DND-41 (cell line): ENCODE results near the gene CDK9.
A peak's percentile ranks its signal among the peaks of the same experiment; 100 is the strongest.
"Not testable (repeated sequence)": the region's sequence is repeated elsewhere in the genome, so short reads cannot be mapped to it uniquely, and the experiment has no call there.

Source experiments
- ATAC-seq: fragments of 200-7000 bp; cut with Tn5 transposase; 3 replicates; pipeline ENCODE4 v1.9.1; 2021; ENCODE audit warnings: low read depth; ENCODE audit not compliant: insufficient read depth
- DNase-seq: peaks from one replicate; pipeline ENCODE4 v3.0.0-alpha.2; 2020
- H2AFZ ChIP-seq: 2 replicates; pipeline ENCODE4 v1.6.0; 2012; ENCODE audit warnings: low read depth, low read length
- H3K27ac ChIP-seq: 2 replicates; pipeline ENCODE4 v1.5.1; 2012; ENCODE audit warnings: low read length, inconsistent platforms
- H3K27me3 ChIP-seq: fragments of 200-600 bp; sonication (generic); 2 replicates; pipeline ENCODE4 v1.6.0; 2012; ENCODE audit warnings: low read length, mild to moderate bottlenecking, inconsistent platforms; ENCODE audit not compliant: insufficient read depth, poor library complexity
- H3K36me3 ChIP-seq: 2 replicates; pipeline ENCODE4 v1.5.1; 2012; ENCODE audit warnings: low read length, inconsistent platforms; ENCODE audit not compliant: insufficient read depth
- H3K4me1 ChIP-seq: 2 replicates; pipeline ENCODE4 v1.5.1; 2012; ENCODE audit warnings: mild to moderate bottlenecking, low read length; ENCODE audit not compliant: insufficient read depth
- H3K4me2 ChIP-seq: 2 replicates; pipeline ENCODE4 v1.6.0; 2012; ENCODE audit warnings: mild to moderate bottlenecking, moderate library complexity, low read length, inconsistent platforms; ENCODE audit not compliant: insufficient read depth
- H3K4me3 ChIP-seq, 2 experiments: fragments of 200-600 bp in 1 of 2; shearing (Covaris generic) in 1 of 2; 2 replicates each; pipeline ENCODE4 v1.5.1; 2012 to 2016; ENCODE audit warnings: inconsistent platforms in 2 of 2, low read length in 2 of 2, mild to moderate bottlenecking in 2 of 2, low read depth in 1 of 2, moderate library complexity in 1 of 2
- H3K79me2 ChIP-seq: 2 replicates; pipeline ENCODE4 v1.6.0; 2012; ENCODE audit warnings: low read length, inconsistent platforms; ENCODE audit not compliant: insufficient read depth
- H3K9ac ChIP-seq: 2 replicates; pipeline ENCODE4 v1.6.0; 2012; ENCODE audit warnings: low read depth, mild to moderate bottlenecking, inconsistent platforms, low read length, moderate library complexity
- H3K9me3 ChIP-seq: 2 replicates; pipeline ENCODE4 v1.5.1; 2012; ENCODE audit warnings: low read length, moderate library complexity, mild to moderate bottlenecking, inconsistent platforms; ENCODE audit not compliant: insufficient read depth, severe bottlenecking
- H4K20me1 ChIP-seq: 2 replicates; pipeline ENCODE4 v1.6.0; 2012; ENCODE audit warnings: low read length; ENCODE audit not compliant: insufficient read depth
- CTCF ChIP-seq: IDR thresholded peaks from 2 replicates; pipeline ENCODE4 v1.5.1; 2012; ENCODE audit warnings: borderline replicate concordance, low read length, moderate library complexity, mild to moderate bottlenecking; ENCODE audit not compliant: poor library complexity, severe bottlenecking; ENCODE audit errors: extremely low read depth
- EZH2 ChIP-seq: IDR thresholded peaks from 3 replicates; pipeline ENCODE4 v1.6.1; 2012; ENCODE audit warnings: borderline replicate concordance, low read depth, mild to moderate bottlenecking, moderate library complexity, low read length, inconsistent platforms; ENCODE audit not compliant: severe bottlenecking

The CDK9 gene

GRCh38 chr9:127829205-127829906, 43.5 kb downstream of the CDK9 start:
- Histone ChIP-seq H3K9ac (no peak overlapping the region), H3K4me1 (no peaks in the 10 kb centered on the region), H3K4me3 (no peak overlapping the region), H2AFZ (no peak overlapping the region), H3K36me3 (no peaks in the 10 kb centered on the region), H3K9me3 (no peaks in the 10 kb centered on the region), H3K27ac (no peak overlapping the region), H4K20me1 (no peaks in the 10 kb centered on the region), H3K27me3 (no peaks in the 10 kb centered on the region), H3K79me2 (no peaks in the 10 kb centered on the region), H3K4me2 (no peak overlapping the region)
- ATAC-seq (no peak), DNase-seq (no peak)
- TF ChIP-seq CTCF (no peak), EZH2 (no peak)

- DNase-seq (no peak), ATAC-seq (peak; percentile 29; the same call in 1 of the 3 replicates)
- Histone ChIP-seq H4K20me1 (no peaks in the 10 kb centered on the region), H3K27ac (no peak overlapping the region), H3K4me3 (no peak overlapping the region), H3K9ac (no peak overlapping the region), H3K9me3 (no peaks in the 10 kb centered on the region), H3K27me3 (no peaks in the 10 kb centered on the region), H3K79me2 (no peaks in the 10 kb centered on the region), H3K4me2 (no peak overlapping the region), H3K36me3 (no peaks in the 10 kb centered on the region), H2AFZ (no peak overlapping the region), H3K4me1 (no peaks in the 10 kb centered on the region)
- TF ChIP-seq CTCF (no peak), EZH2 (no peak)
Measured at GRCh38 chr9:127832248-127832647, 46.4 kb downstream of the CDK9 start.

- Histone ChIP-seq H4K20me1 (no peaks in the 10 kb centered on the region), H3K9ac (no peak overlapping the region), H3K27me3 (no peaks in the 10 kb centered on the region), H3K4me3 (no peak overlapping the region), H3K27ac (no peak overlapping the region), H3K9me3 (no peaks in the 10 kb centered on the region), H3K36me3 (no peaks in the 10 kb centered on the region), H2AFZ (no peak overlapping the region), H3K79me2 (no peaks in the 10 kb centered on the region), H3K4me1 (no peaks in the 10 kb centered on the region), H3K4me2 (no peak overlapping the region)
- DNase-seq (no peak), ATAC-seq (no peak)
- TF ChIP-seq EZH2 (no peak), CTCF (no peak)
Measured at GRCh38 chr9:127833555-127833954, 47.7 kb downstream of the CDK9 start.

GRCh38 chr9:127835991-127836516, 50.2 kb downstream of the CDK9 start:
- H3K4me1 ChIP-seq = no peaks in the 10 kb centered on the region
- DNase-seq = no peak
- no peaks in the 10 kb centered on the region for H4K20me1 ChIP-seq
- TF ChIP-seq CTCF = no peak
- TF ChIP-seq EZH2 = no peak
- H3K27ac ChIP-seq = no peak overlapping the region
- no peaks in the 10 kb centered on the region for H3K27me3 ChIP-seq
- no peak for ATAC-seq
- H3K4me3 ChIP-seq = no peak overlapping the region
- no peak overlapping the region for H3K9ac ChIP-seq
- no peak overlapping the region for H3K4me2 ChIP-seq
- H2AFZ ChIP-seq = no peak overlapping the region
- no peaks in the 10 kb centered on the region for H3K79me2 ChIP-seq
- H3K9me3 ChIP-seq = no peaks in the 10 kb centered on the region
- no peaks in the 10 kb centered on the region for H3K36me3 ChIP-seq

GRCh38 chr9:127836561-127836960, 50.7 kb downstream of the CDK9 start:
- not testable (repeated sequence) for H3K27ac ChIP-seq, ATAC-seq, H3K9me3 ChIP-seq, H3K27me3 ChIP-seq, H3K4me3 ChIP-seq, H3K36me3 ChIP-seq, DNase-seq, H3K9ac ChIP-seq, H3K4me1 ChIP-seq, H3K4me2 ChIP-seq, H4K20me1 ChIP-seq, H3K79me2 ChIP-seq, H2AFZ ChIP-seq
